Measurements from ENCODE around the gene RAB8B. TPM values are rescaled to one million over a fixed set of nuclear protein-coding genes. Genes with fewer than 3 reads are reported as not detected.

RAB8B gene
- total RNA-seq, 1 experiment from 2014 or later, result 16.0 TPM

DNA sequence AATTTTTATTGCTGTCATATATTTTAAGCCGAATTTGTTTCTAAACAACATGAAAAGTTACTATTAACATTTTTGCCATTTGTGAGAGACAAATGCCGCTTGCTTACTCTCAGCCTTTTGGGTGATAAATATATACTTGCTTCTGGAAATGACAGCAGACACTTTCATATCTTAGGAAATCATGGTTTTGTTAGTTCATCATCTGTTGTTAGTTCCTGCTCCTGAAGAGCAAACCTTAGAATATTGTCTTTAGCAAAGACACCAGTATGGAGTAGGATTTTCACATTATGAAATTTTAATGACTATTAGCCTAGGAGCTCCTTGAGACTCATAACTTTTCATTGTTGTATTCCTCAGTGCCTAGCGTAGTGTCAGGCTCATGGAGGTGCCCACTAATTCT is 36.0 kb downstream of the RAB8B start:
- CTCF ChIA-PET, result no interaction called here
- H3K4me1 Mint-ChIP-seq (ENCODE audit: low read depth, unreplicated experiment), result peaks cover 27% of the 10 kb centered on the region
- TF ChIP-seq, protein P1, sequence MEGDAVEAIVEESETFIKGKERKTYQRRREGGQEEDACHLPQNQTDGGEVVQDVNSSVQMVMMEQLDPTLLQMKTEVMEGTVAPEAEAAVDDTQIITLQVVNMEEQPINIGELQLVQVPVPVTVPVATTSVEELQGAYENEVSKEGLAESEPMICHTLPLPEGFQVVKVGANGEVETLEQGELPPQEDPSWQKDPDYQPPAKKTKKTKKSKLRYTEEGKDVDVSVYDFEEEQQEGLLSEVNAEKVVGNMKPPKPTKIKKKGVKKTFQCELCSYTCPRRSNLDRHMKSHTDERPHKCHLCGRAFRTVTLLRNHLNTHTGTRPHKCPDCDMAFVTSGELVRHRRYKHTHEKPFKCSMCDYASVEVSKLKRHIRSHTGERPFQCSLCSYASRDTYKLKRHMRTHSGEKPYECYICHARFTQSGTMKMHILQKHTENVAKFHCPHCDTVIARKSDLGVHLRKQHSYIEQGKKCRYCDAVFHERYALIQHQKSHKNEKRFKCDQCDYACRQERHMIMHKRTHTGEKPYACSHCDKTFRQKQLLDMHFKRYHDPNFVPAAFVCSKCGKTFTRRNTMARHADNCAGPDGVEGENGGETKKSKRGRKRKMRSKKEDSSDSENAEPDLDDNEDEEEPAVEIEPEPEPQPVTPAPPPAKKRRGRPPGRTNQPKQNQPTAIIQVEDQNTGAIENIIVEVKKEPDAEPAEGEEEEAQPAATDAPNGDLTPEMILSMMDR (IDR thresholded peaks at IDR 0.05; ENCODE audit: unreplicated experiment), result no peak

DNA sequence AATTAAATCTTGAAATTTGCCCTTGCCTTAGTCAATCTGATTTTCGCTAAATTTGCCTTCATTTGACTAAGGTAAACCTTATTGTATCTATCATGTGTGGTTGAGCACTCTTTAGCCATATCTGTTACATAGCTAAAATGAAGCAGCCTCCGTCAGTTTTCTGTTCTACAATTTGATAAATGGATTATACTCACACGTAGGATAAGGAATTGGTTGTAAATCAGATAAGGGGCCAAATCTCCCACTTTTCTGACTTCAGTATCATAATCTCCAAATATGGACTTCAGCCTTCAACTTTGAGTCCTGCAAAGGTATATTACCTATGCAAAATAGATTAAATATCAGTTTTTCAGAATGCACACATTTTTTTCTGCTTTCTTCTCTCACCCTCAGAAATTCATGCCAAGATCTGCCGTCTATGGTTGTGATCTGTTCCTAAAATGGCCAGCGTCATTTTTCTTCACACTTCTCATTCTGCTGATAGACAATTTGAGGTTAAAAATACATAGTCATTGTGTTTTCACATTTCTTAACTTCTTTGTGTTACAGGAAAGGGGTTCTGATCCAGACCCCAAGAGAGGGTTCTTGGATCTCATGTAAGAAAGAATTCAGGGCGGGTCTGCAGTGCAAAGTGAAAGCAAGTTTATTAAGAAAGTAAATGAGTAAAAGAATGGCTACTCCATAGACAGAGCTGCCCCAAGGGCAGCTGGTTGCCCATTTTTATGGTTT is 36.9 kb downstream of the RAB8B start:
- H3K27ac Mint-ChIP-seq (ENCODE audit: unreplicated experiment), result no peak overlapping the region
- TF ChIP-seq, protein P1 (IDR thresholded peaks at IDR 0.05; ENCODE audit: unreplicated experiment), result no peak
- H3K4me3 Mint-ChIP-seq (ENCODE audit: low read depth, unreplicated experiment), result no peak overlapping the region
- CTCF ChIA-PET, result no interaction called here
- H3K27me3 Mint-ChIP-seq (ENCODE audit: unreplicated experiment), result no peaks in the 10 kb centered on the region
- DNase-seq, result no peak
- intact Hi-C loops (cut with micrococcal nuclease; ENCODE audit: unreplicated experiment), result no loop called here
- no peaks in the 10 kb centered on the region for H3K36me3 Mint-ChIP-seq (ENCODE audit: insufficient read depth, unreplicated experiment)
- H3K4me1 Mint-ChIP-seq (ENCODE audit: low read depth, unreplicated experiment), result peaks cover 18% of the 10 kb centered on the region
- BruUV-seq (replicated peaks), result no TSS peak
- no peaks in the 10 kb centered on the region for H3K9me3 Mint-ChIP-seq (ENCODE audit: low read depth, unreplicated experiment)

More for the DNA sequence above, 36.0 kb downstream of the RAB8B start:
- Mint-ChIP-seq H3K27me3 (ENCODE audit: unreplicated experiment) (no peaks in the 10 kb centered on the region), H3K36me3 (ENCODE audit: insufficient read depth, unreplicated experiment) (no peaks in the 10 kb centered on the region), H3K27ac (ENCODE audit: unreplicated experiment) (no peak overlapping the region), H3K4me3 (ENCODE audit: low read depth, unreplicated experiment) (no peak overlapping the region), H3K9me3 (ENCODE audit: low read depth, unreplicated experiment) (no peaks in the 10 kb centered on the region)
- BruUV-seq (replicated peaks), result no TSS peak
- intact Hi-C loops (cut with micrococcal nuclease; ENCODE audit: unreplicated experiment), result no loop called here
- DNase-seq, result no peak

DNA sequence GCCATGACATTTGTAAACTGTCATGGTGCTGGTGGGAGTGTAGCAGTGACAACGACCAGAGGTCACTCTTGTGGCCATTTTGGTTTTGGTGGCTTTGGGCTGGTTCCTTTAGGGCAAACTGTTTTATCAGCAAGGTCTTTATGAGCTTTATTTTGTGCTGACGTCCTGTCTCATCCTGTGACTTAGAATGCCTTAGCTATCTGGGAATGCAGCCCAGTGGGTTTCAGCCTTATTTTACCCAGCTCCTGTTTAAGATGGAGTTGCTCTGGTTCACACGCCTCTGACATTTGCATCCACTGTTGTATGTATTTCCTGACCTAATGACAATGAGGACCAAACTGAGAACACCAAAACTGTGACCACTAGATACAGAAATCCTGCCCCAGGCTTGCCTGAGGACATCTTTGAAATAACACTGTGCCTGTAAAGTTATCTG is 37.6 kb downstream of the RAB8B start:
- no peaks in the 10 kb centered on the region for H3K9me3 Mint-ChIP-seq (ENCODE audit: low read depth, unreplicated experiment)
- no peak for DNase-seq
- H3K4me1 Mint-ChIP-seq (ENCODE audit: low read depth, unreplicated experiment), result peaks cover 11% of the 10 kb centered on the region
- no peak overlapping the region for H3K4me3 Mint-ChIP-seq (ENCODE audit: low read depth, unreplicated experiment)
- no peaks in the 10 kb centered on the region for H3K27me3 Mint-ChIP-seq (ENCODE audit: unreplicated experiment)
- no peaks in the 10 kb centered on the region for H3K36me3 Mint-ChIP-seq (ENCODE audit: insufficient read depth, unreplicated experiment)
- intact Hi-C loops (cut with micrococcal nuclease; ENCODE audit: unreplicated experiment), result no loop called here
- BruUV-seq (replicated peaks), result no TSS peak
- CTCF ChIA-PET, result no interaction called here
- no peak overlapping the region for H3K27ac Mint-ChIP-seq (ENCODE audit: unreplicated experiment)
- TF ChIP-seq, protein P1 (IDR thresholded peaks at IDR 0.05; ENCODE audit: unreplicated experiment), result no peak

DNA sequence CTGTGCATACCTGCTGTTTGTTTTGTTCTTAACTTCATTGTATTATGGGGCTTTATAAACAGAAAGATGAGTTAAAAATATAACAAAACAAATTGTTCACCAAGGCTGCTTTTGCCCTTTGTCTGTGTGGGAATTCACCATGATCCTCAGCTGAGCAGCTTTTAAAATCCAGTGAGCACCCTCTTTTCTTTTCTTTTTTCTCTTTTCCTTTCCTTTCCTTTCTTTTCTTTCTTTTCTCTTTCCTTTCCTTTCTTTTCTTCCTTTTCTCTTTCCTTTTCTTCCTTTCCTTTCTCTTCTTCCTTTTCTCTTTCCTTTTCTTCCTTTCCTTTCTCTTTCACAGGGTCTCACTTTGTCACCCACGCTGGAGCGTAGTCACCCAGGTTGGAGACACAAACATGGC is 38.3 kb downstream of the RAB8B start:
- BruUV-seq (replicated peaks), result no TSS peak
- TF ChIP-seq, protein P1 (IDR thresholded peaks at IDR 0.05; ENCODE audit: unreplicated experiment), result no peak
- H3K9me3 Mint-ChIP-seq (ENCODE audit: low read depth, unreplicated experiment), result no peaks in the 10 kb centered on the region
- H3K4me1 Mint-ChIP-seq (ENCODE audit: low read depth, unreplicated experiment), result peaks cover 8% of the 10 kb centered on the region
- H3K27me3 Mint-ChIP-seq (ENCODE audit: unreplicated experiment), result no peaks in the 10 kb centered on the region
- intact Hi-C loops (cut with micrococcal nuclease; ENCODE audit: unreplicated experiment), result no loop called here
- no peaks in the 10 kb centered on the region for H3K36me3 Mint-ChIP-seq (ENCODE audit: insufficient read depth, unreplicated experiment)
- H3K27ac Mint-ChIP-seq (ENCODE audit: unreplicated experiment), result no peak overlapping the region
- H3K4me3 Mint-ChIP-seq (ENCODE audit: low read depth, unreplicated experiment), result no peak overlapping the region
- CTCF ChIA-PET, result interaction anchor here (0.8 kb wide), 1 partner anchor 9 kb away, joined by 4 read pairs; no protein-coding TSS in a partner anchor
- DNase-seq, result no peak
